Karpas-422 (cell line): Measurements from ENCODE around the gene MALRD1. TPM values are rescaled to one million over a fixed set of nuclear protein-coding genes. Genes with fewer than 3 reads are reported as not detected.

ENCODE experiments used
- DNase-seq: peaks from one replicate; pipeline ENCODE4 v3.0.0-alpha.2; 2015
- H2AFZ ChIP-seq: fragments of 200-600 bp; sonication (generic); 2 replicates; pipeline ENCODE4 v1.6.1; 2014; ENCODE audit warnings: antibody characterized with exemption, low read length, mixed read lengths
- H3K27ac ChIP-seq: fragments of 200-600 bp; sonication (generic); 2 replicates; pipeline ENCODE4 v1.5.1; 2014; ENCODE audit warnings: mild to moderate bottlenecking, low read length, moderate library complexity
- H3K27me3 ChIP-seq: fragments of 200-600 bp; sonication (generic); 2 replicates; pipeline ENCODE4 v1.6.1; 2014; ENCODE audit warnings: low read length, mixed read lengths
- H3K36me3 ChIP-seq: fragments of 200-600 bp; sonication (generic); 2 replicates; pipeline ENCODE4 v1.6.1; 2014; ENCODE audit warnings: low read length, mixed read lengths; ENCODE audit not compliant: insufficient read depth
- H3K4me1 ChIP-seq: fragments of 200-600 bp; sonication (generic); 2 replicates; pipeline ENCODE4 v1.6.1; 2014; ENCODE audit warnings: mild to moderate bottlenecking, low read length, mixed read lengths
- H3K4me2 ChIP-seq: fragments of 200-600 bp; sonication (generic); 2 replicates; pipeline ENCODE4 v1.6.1; 2014; ENCODE audit warnings: low read length, low read depth, mild to moderate bottlenecking; ENCODE audit not compliant: poor library complexity, severe bottlenecking
- H3K4me3 ChIP-seq: fragments of 200-600 bp; sonication (generic); 2 replicates; pipeline ENCODE4 v1.5.1; 2014; ENCODE audit warnings: mild to moderate bottlenecking, antibody characterized with exemption, low read length, mixed read lengths
- H3K79me2 ChIP-seq: fragments of 200-600 bp; sonication (generic); 2 replicates; pipeline ENCODE4 v1.6.1; 2014; ENCODE audit warnings: mild to moderate bottlenecking, low read length, mixed read lengths
- H3K9ac ChIP-seq: fragments of 200-600 bp; sonication (generic); 2 replicates; pipeline ENCODE4 v1.6.0; 2014; ENCODE audit warnings: low read length
- H3K9me2 ChIP-seq: fragments of 200-600 bp; sonication (generic), shearing (Covaris generic); replicated peaks from 2 replicates; pipeline ENCODE4 v1.6.0; 2014; ENCODE audit warnings: mild to moderate bottlenecking, low read length, moderate library complexity; ENCODE audit not compliant: insufficient read depth
- H3K9me3 ChIP-seq: fragments of 300-700, 200-600 bp; sonication (generic); 2 replicates; pipeline ENCODE4 v1.6.1; 2014; ENCODE audit warnings: low read length, mixed read lengths
- H4K20me1 ChIP-seq: fragments of 200-600 bp; sonication (generic); 2 replicates; pipeline ENCODE4 v1.6.1; 2014; ENCODE audit warnings: mild to moderate bottlenecking, antibody characterized with exemption, low read length, low read depth; ENCODE audit not compliant: insufficient read depth
- total RNA-seq: library from RNA; depleted of rRNA; stranded (reverse); fragments of >200 nt; shearing (Covaris generic); gene quantifications from 2 replicates; pipeline ENCODE4 v1.2.3, GENCODE V29; 2014; ENCODE audit warnings: low replicate concordance; rRNA removed

Gene MALRD1
- total RNA-seq, result not detected in 2 replicates

GRCh38 chr10:19048489-19048888 is at the start of gene MALRD1:
TSS of gene MALRD1 (plus strand) at chr10:19048801. CDS start at chr10:19048939, 138 bp downstream.
- Histone ChIP-seq H3K79me2 (no peaks in the 10 kb centered on the region), H3K4me2 (no peak within 1 kb of the TSS), H3K27ac (no peak within 1 kb of the TSS), H4K20me1 (no peaks in the 10 kb centered on the region), H3K9ac (no peak within 1 kb of the TSS), H3K36me3 (no peaks in the 10 kb centered on the region; the same call in 1 of the 2 replicates), H3K9me3 (no peaks in the 10 kb centered on the region), H3K27me3 (no peaks in the 10 kb centered on the region), H3K4me3 (no peak within 1 kb of the TSS), H3K4me1 (no peaks in the 10 kb centered on the region), H3K9me2 (no peaks in the 10 kb centered on the region), H2AFZ (no peak within 1 kb of the TSS)
- no peak for DNase-seq

GRCh38 chr10:19003341-19003740 is 45.3 kb upstream of the MALRD1 start:
- Histone ChIP-seq H3K9me2 (no peaks in the 10 kb centered on the region), H3K4me1 (no peaks in the 10 kb centered on the region), H3K36me3 (no peaks in the 10 kb centered on the region), H3K4me2 (no peak overlapping the region), H3K4me3 (no peak overlapping the region), H3K9ac (no peak overlapping the region), H3K27me3 (no peaks in the 10 kb centered on the region), H3K9me3 (no peaks in the 10 kb centered on the region), H2AFZ (no peak overlapping the region), H4K20me1 (no peaks in the 10 kb centered on the region), H3K79me2 (no peaks in the 10 kb centered on the region), H3K27ac (no peak overlapping the region)
- DNase-seq, result no peak

- Histone ChIP-seq H4K20me1 (no peaks in the 10 kb centered on the region), H3K27me3 (no peaks in the 10 kb centered on the region), H3K4me1 (no peaks in the 10 kb centered on the region), H3K79me2 (no peaks in the 10 kb centered on the region), H3K9me3 (peaks cover 18% of the 10 kb centered on the region), H3K4me2 (no peak overlapping the region), H3K27ac (no peak overlapping the region), H3K9me2 (no peaks in the 10 kb centered on the region), H3K9ac (no peak overlapping the region), H3K36me3 (no peaks in the 10 kb centered on the region), H2AFZ (no peak overlapping the region), H3K4me3 (no peak overlapping the region)
- no peak for DNase-seq
Observed at GRCh38 chr10:19012111-19012510, 36.5 kb upstream of the MALRD1 start.

- Histone ChIP-seq H3K9me2 (no peaks in the 10 kb centered on the region), H3K4me3 (no peak overlapping the region), H3K9ac (no peak overlapping the region), H3K79me2 (no peaks in the 10 kb centered on the region), H3K27me3 (no peaks in the 10 kb centered on the region), H3K9me3 (peaks cover 18% of the 10 kb centered on the region), H4K20me1 (no peaks in the 10 kb centered on the region), H3K4me1 (no peaks in the 10 kb centered on the region), H2AFZ (no peak overlapping the region), H3K27ac (no peak overlapping the region), H3K36me3 (no peaks in the 10 kb centered on the region), H3K4me2 (no peak overlapping the region)
- no peak for DNase-seq
Observed at GRCh38 chr10:19014034-19014433, 34.6 kb upstream of the MALRD1 start.

- no peaks in the 10 kb centered on the region for H3K36me3 ChIP-seq
- no peak overlapping the region for H3K9ac ChIP-seq
- no peaks in the 10 kb centered on the region for H3K27me3 ChIP-seq
- no peaks in the 10 kb centered on the region for H3K79me2 ChIP-seq
- H3K27ac ChIP-seq, result no peak overlapping the region
- H3K9me2 ChIP-seq, result no peaks in the 10 kb centered on the region
- H4K20me1 ChIP-seq, result no peaks in the 10 kb centered on the region
- no peak overlapping the region for H3K4me3 ChIP-seq
- H3K4me1 ChIP-seq, result no peaks in the 10 kb centered on the region
- peaks cover 18% of the 10 kb centered on the region for H3K9me3 ChIP-seq
- H2AFZ ChIP-seq, result no peak overlapping the region
- DNase-seq, result no peak
- no peak overlapping the region for H3K4me2 ChIP-seq
Observed at GRCh38 chr10:19014498-19014897, 34.1 kb upstream of the MALRD1 start.

GRCh38 chr10:19017116-19017890 is 31.3 kb upstream of the MALRD1 start:
- no peaks in the 10 kb centered on the region for H3K27me3 ChIP-seq
- H3K27ac ChIP-seq, result no peak overlapping the region
- H3K4me2 ChIP-seq, result no peak overlapping the region
- no peaks in the 10 kb centered on the region for H3K36me3 ChIP-seq
- no peaks in the 10 kb centered on the region for H3K4me1 ChIP-seq
- H4K20me1 ChIP-seq, result no peaks in the 10 kb centered on the region
- no peak overlapping the region for H2AFZ ChIP-seq
- DNase-seq, result no peak
- peaks cover 17% of the 10 kb centered on the region for H3K9me3 ChIP-seq
- no peaks in the 10 kb centered on the region for H3K9me2 ChIP-seq
- no peak overlapping the region for H3K9ac ChIP-seq
- H3K79me2 ChIP-seq, result no peaks in the 10 kb centered on the region
- no peak overlapping the region for H3K4me3 ChIP-seq

GRCh38 chr10:19021162-19021561 is 27.4 kb upstream of the MALRD1 start:
- H3K9me2 ChIP-seq, result no peaks in the 10 kb centered on the region
- no peaks in the 10 kb centered on the region for H3K27me3 ChIP-seq
- no peaks in the 10 kb centered on the region for H3K36me3 ChIP-seq
- H3K9me3 ChIP-seq, result peaks cover 5% of the 10 kb centered on the region; the same call in 1 of the 2 replicates
- H3K79me2 ChIP-seq, result no peaks in the 10 kb centered on the region
- H3K4me1 ChIP-seq, result no peaks in the 10 kb centered on the region
- DNase-seq, result no peak
- no peak overlapping the region for H3K4me3 ChIP-seq
- no peaks in the 10 kb centered on the region for H4K20me1 ChIP-seq
- H3K4me2 ChIP-seq, result no peak overlapping the region
- no peak overlapping the region for H3K9ac ChIP-seq
- no peak overlapping the region for H3K27ac ChIP-seq
- H2AFZ ChIP-seq, result no peak overlapping the region

- Histone ChIP-seq H3K9ac (no peak overlapping the region), H3K9me2 (no peaks in the 10 kb centered on the region), H3K4me2 (no peak overlapping the region), H3K27ac (no peak overlapping the region), H3K4me1 (no peaks in the 10 kb centered on the region), H2AFZ (no peak overlapping the region), H3K4me3 (no peak overlapping the region), H3K9me3 (peaks cover 5% of the 10 kb centered on the region; the same call in 1 of the 2 replicates), H3K36me3 (no peaks in the 10 kb centered on the region), H4K20me1 (no peaks in the 10 kb centered on the region), H3K27me3 (no peaks in the 10 kb centered on the region), H3K79me2 (no peaks in the 10 kb centered on the region)
- DNase-seq, result no peak
Observed at GRCh38 chr10:19024611-19025010, 24.0 kb upstream of the MALRD1 start.
